Lung (tissue), 12 donors: ENCODE results near the gene AURKA. TPM values are rescaled to one million over a fixed set of nuclear protein-coding genes. Genes with fewer than 3 reads are reported as not detected.

Source experiments
- ATAC-seq: fragments of 200-7000 bp; cut with Tn5 transposase; one replicate; pipeline ENCODE4 v1.9.1; 2020; ENCODE audit warnings: moderate number of reproducible peaks; ENCODE audit not compliant: insufficient read depth, low FRiP score
- DNase-seq, 3 donors: peaks; one replicate each; pipeline ENCODE4 v3.0.0-alpha.2; 2013 to 2017
- H3K27ac ChIP-seq, 2 donors: one replicate each; pipeline ENCODE4 v1.5.1; 2013; ENCODE audit warnings: mild to moderate bottlenecking in 2 of 2, moderate library complexity in 2 of 2, control low read depth in 1 of 2, inconsistent platforms in 1 of 2, low read depth in 1 of 2, low read length in 1 of 2
- H3K27me3 ChIP-seq, 3 donors: one replicate each; pipeline ENCODE4 v1.5.1; 2013; ENCODE audit warnings: low read length in 2 of 3; ENCODE audit not compliant: control insufficient read depth in 3 of 3, insufficient read depth in 3 of 3
- H3K36me3 ChIP-seq, 4 donors: one replicate each; pipeline ENCODE4 v1.5.1; 2013; ENCODE audit warnings: low read length in 4 of 4, mild to moderate bottlenecking in 1 of 4, moderate library complexity in 1 of 4; ENCODE audit not compliant: control insufficient read depth in 4 of 4, insufficient read depth in 4 of 4
- H3K4me1 ChIP-seq, 5 donors: one replicate each; pipeline ENCODE4 v1.5.1; 2013; ENCODE audit warnings: low read length in 5 of 5, mild to moderate bottlenecking in 2 of 5, moderate library complexity in 1 of 5; ENCODE audit not compliant: control insufficient read depth in 5 of 5, insufficient read depth in 5 of 5
- H3K4me3 ChIP-seq: one replicate; pipeline ENCODE4 v1.5.1; 2013; ENCODE audit warnings: mild to moderate bottlenecking, control low read depth, moderate library complexity
- H3K9ac ChIP-seq, 2 donors: one replicate each; pipeline ENCODE4 v1.5.1; 2013; ENCODE audit warnings: low read length in 2 of 2, control low read depth in 1 of 2; ENCODE audit not compliant: insufficient read depth in 1 of 2
- H3K9me3 ChIP-seq, 4 donors: one replicate each; pipeline ENCODE4 v1.5.1; 2013; ENCODE audit warnings: low read length in 3 of 4, mild to moderate bottlenecking in 1 of 4, moderate library complexity in 1 of 4; ENCODE audit not compliant: control insufficient read depth in 4 of 4, insufficient read depth in 3 of 4
- CTCF ChIP-seq: IDR thresholded peaks from 2 replicates; pipeline ENCODE4 v1.5.1; 2012; ENCODE audit warnings: mild to moderate bottlenecking; ENCODE audit errors: control extremely low read depth, extremely low read depth
- WGBS, 2 donors: extraction: QIAGEN DNeasy Blood & Tissue Kit; methylation state at CpG; one replicate each; pipeline ENCODE4 v1.1.7; 2013; 5-methylcytosine and 5-hydroxymethylcytosine counted together
- polyA plus RNA-seq, 2 donors: library from polyadenylated mRNA; stranded (reverse); fragments of 200-250 nt; gene quantifications; one replicate each; pipeline ENCODE4 v1.2.1, GENCODE V29; 2013
- total RNA-seq, 2 donors: library from RNA; depleted of rRNA in 1 of 2; stranded (reverse); fragments of >200 nt in 1 of 2; gene quantifications; one replicate each; pipeline ENCODE4 v1.2.1, GENCODE V29; 2014 to 2021
- donor health status: control.
- donor health status: control.
- donor health status: Bipolar disorder and iron deficiency.
- donor health status: healthy.
- donor health status: DM: yes; HTN: yes; CAD: no.

Gene AURKA
- total and polyA plus RNA-seq, 4 donors: 1.5 to 6.2 (median 3.2) TPM

- DNase-seq: no peak
- peak overlapping the region in 1 of 2 donors; percentile 3 for H3K9ac ChIP-seq
- H3K36me3 ChIP-seq: no peaks in the 10 kb centered on the region
- no peak for ATAC-seq
- WGBS, 2 donors: 30 to 54% methylated on average over 13 of the region's 13 CpGs
- H3K4me3 ChIP-seq: no peak overlapping the region
- peaks cover 0 to 20% (median 6%) of the 10 kb centered on the region in 5 donors for H3K4me1 ChIP-seq
- no peak overlapping the region for H3K27ac ChIP-seq
- H3K9me3 ChIP-seq: peaks cover 0 to 7% (median 0%) of the 10 kb centered on the region in 4 donors
- no peak for TF ChIP-seq CTCF
- H3K27me3 ChIP-seq: peaks cover 0 to 21% (median 6%) of the 10 kb centered on the region in 3 donors
Observed at GRCh38 chr20:56347628-56348304, 44.2 kb downstream of the AURKA start.

GRCh38 chr20:56345911-56346310, 46.1 kb downstream of the AURKA start:
- Histone ChIP-seq H3K36me3 (no peaks in the 10 kb centered on the region), H3K9ac (no peak overlapping the region), H3K4me3 (no peak overlapping the region), H3K27me3 (peaks cover 0 to 22% (median 9%) of the 10 kb centered on the region in 3 donors), H3K27ac (no peak overlapping the region), H3K4me1 (peaks cover 0 to 16% (median 6%) of the 10 kb centered on the region in 5 donors), H3K9me3 (peaks cover 0 to 9% (median 0%) of the 10 kb centered on the region in 4 donors)
- WGBS, 2 donors: 83 to 86% methylated on average over 8 of the region's 8 CpGs
- no peak for TF ChIP-seq CTCF
- no peak for DNase-seq
- ATAC-seq: no peak

GRCh38 chr20:56343861-56344381, 48.1 kb downstream of the AURKA start:
- WGBS, 2 donors: 2 to 4% methylated on average over 41 of the region's 41 CpGs
- Histone ChIP-seq H3K9me3 (peaks cover 0 to 9% (median 0%) of the 10 kb centered on the region in 4 donors), H3K4me1 (peaks cover 0 to 16% (median 6%) of the 10 kb centered on the region in 5 donors), H3K27ac (no peak overlapping the region), H3K4me3 (no peak overlapping the region), H3K27me3 (peaks cover 0 to 22% (median 9%) of the 10 kb centered on the region in 3 donors), H3K36me3 (no peaks in the 10 kb centered on the region), H3K9ac (no peak overlapping the region)
- ATAC-seq (no peak), DNase-seq (peak; percentile 51 to 68 (median 65))
- peak; percentile 29 for TF ChIP-seq CTCF
